ENCODE data around the gene SLC6A6.

SLC6A6 gene

DNA sequence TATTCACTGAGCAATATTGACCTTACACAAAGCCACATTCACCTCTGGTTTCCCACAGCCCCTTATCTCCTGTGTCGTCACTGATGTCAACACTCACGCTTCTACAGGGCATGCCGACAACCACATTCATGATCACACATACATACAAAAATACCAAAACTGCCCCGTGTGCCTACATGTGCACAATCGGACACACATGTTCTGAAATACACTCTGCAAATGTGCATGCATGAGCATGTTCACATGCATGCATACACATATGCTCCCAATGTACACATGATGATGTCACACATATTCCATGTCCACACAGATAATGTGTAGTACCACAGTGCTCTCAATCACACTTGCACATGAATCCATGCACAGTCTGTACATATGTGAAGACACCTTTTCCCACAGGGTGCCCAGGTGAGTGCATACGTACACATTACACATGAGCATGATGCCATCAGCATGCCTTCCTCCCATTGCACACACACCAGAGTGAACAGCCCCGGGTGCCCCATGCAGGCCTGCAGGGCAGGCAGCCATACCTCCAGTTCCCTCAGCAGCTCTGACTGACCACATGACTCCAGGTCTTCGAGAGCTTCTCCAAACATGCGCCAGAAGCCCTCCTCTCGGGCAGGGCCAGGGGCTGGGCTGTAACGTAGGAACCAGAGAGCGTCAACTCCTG is 100.8 kb downstream of the SLC6A6 start:
- H3K4me1 ChIP-seq (ENCODE audit: control insufficient read depth in 2 of 2, insufficient read depth in 2 of 2, low read length in 2 of 2): no peaks in the 10 kb centered on the region
- H3K27ac ChIP-seq (ENCODE audit: low read depth in 2 of 2, low read length in 2 of 2): no peak overlapping the region
- no peaks in the 10 kb centered on the region for H3K27me3 ChIP-seq (ENCODE audit: control insufficient read depth in 2 of 2, insufficient read depth in 2 of 2, low read length in 2 of 2)
- no peak overlapping the region for H3K9ac ChIP-seq (ENCODE audit: low read depth in 1 of 2, low read length in 2 of 2)
- H3K4me3 ChIP-seq (ENCODE audit: low read length in 2 of 2): no peak overlapping the region
- no peaks in the 10 kb centered on the region for H3K36me3 ChIP-seq (ENCODE audit: control insufficient read depth in 2 of 2, insufficient read depth in 2 of 2, low read length in 2 of 2)
- H3K9me3 ChIP-seq (ENCODE audit: control insufficient read depth in 2 of 2, low read length in 2 of 2): peaks cover 3 to 4% of the 10 kb centered on the region in 2 donors

DNA sequence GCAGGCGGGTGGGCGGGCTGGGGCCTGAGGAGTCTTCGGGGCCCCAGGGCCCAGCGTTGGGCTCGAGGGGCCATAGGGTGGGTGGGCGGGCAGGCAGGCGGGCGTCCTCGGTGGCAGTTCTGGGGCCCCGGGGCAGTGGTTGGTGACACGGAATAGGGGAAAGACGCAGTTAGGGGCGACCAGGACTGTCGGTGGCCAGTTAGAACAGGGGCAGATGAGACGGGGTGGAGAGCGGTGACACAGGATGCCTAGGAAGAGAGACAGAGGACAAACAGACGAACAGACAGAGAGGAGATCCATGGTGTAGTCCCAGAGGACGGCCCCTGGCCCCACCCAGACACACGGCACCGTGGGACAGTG is 101.3 kb downstream of the SLC6A6 start:
- H3K4me1 ChIP-seq (ENCODE audit: control insufficient read depth in 2 of 2, insufficient read depth in 2 of 2, low read length in 2 of 2): no peaks in the 10 kb centered on the region
- peaks cover 3 to 4% of the 10 kb centered on the region in 2 donors for H3K9me3 ChIP-seq (ENCODE audit: control insufficient read depth in 2 of 2, low read length in 2 of 2)

GRCh38 chr3:14505001-14505802 is 102.8 kb downstream of the SLC6A6 start:
- Histone ChIP-seq H3K27ac (ENCODE audit: low read depth in 2 of 2, low read length in 2 of 2) (no peak overlapping the region), H3K36me3 (ENCODE audit: control insufficient read depth in 2 of 2, insufficient read depth in 2 of 2, low read length in 2 of 2) (no peaks in the 10 kb centered on the region), H3K9ac (ENCODE audit: low read depth in 1 of 2, low read length in 2 of 2) (no peak overlapping the region), H3K27me3 (ENCODE audit: control insufficient read depth in 2 of 2, insufficient read depth in 2 of 2, low read length in 2 of 2) (peaks cover 0 to 3% of the 10 kb centered on the region in 2 donors), H3K4me1 (ENCODE audit: control insufficient read depth in 2 of 2, insufficient read depth in 2 of 2, low read length in 2 of 2) (no peaks in the 10 kb centered on the region), H3K9me3 (ENCODE audit: control insufficient read depth in 2 of 2, low read length in 2 of 2) (peaks cover 3 to 4% of the 10 kb centered on the region in 2 donors), H3K4me3 (ENCODE audit: low read length in 2 of 2) (no peak overlapping the region)

More for the DNA sequence above, 101.3 kb downstream of the SLC6A6 start:
- no peak overlapping the region for H3K27ac ChIP-seq (ENCODE audit: low read depth in 2 of 2, low read length in 2 of 2)
- H3K4me3 ChIP-seq (ENCODE audit: low read length in 2 of 2): no peak overlapping the region
- H3K36me3 ChIP-seq (ENCODE audit: control insufficient read depth in 2 of 2, insufficient read depth in 2 of 2, low read length in 2 of 2): no peaks in the 10 kb centered on the region
- no peak overlapping the region for H3K9ac ChIP-seq (ENCODE audit: low read depth in 1 of 2, low read length in 2 of 2)
- peaks cover 0 to 2% of the 10 kb centered on the region in 2 donors for H3K27me3 ChIP-seq (ENCODE audit: control insufficient read depth in 2 of 2, insufficient read depth in 2 of 2, low read length in 2 of 2)

- Histone ChIP-seq H3K27ac (ENCODE audit: low read depth in 2 of 2, low read length in 2 of 2) (no peak overlapping the region), H3K9ac (ENCODE audit: low read depth in 1 of 2, low read length in 2 of 2) (no peak overlapping the region), H3K36me3 (ENCODE audit: control insufficient read depth in 2 of 2, insufficient read depth in 2 of 2, low read length in 2 of 2) (no peaks in the 10 kb centered on the region), H3K4me3 (ENCODE audit: low read length in 2 of 2) (no peak overlapping the region), H3K9me3 (ENCODE audit: control insufficient read depth in 2 of 2, low read length in 2 of 2) (peaks cover 3 to 4% of the 10 kb centered on the region in 2 donors), H3K27me3 (ENCODE audit: control insufficient read depth in 2 of 2, insufficient read depth in 2 of 2, low read length in 2 of 2) (peaks cover 0 to 3% of the 10 kb centered on the region in 2 donors), H3K4me1 (ENCODE audit: control insufficient read depth in 2 of 2, insufficient read depth in 2 of 2, low read length in 2 of 2) (no peaks in the 10 kb centered on the region)
Measured at GRCh38 chr3:14505803-14506500, 103.5 kb downstream of the SLC6A6 start.

DNA sequence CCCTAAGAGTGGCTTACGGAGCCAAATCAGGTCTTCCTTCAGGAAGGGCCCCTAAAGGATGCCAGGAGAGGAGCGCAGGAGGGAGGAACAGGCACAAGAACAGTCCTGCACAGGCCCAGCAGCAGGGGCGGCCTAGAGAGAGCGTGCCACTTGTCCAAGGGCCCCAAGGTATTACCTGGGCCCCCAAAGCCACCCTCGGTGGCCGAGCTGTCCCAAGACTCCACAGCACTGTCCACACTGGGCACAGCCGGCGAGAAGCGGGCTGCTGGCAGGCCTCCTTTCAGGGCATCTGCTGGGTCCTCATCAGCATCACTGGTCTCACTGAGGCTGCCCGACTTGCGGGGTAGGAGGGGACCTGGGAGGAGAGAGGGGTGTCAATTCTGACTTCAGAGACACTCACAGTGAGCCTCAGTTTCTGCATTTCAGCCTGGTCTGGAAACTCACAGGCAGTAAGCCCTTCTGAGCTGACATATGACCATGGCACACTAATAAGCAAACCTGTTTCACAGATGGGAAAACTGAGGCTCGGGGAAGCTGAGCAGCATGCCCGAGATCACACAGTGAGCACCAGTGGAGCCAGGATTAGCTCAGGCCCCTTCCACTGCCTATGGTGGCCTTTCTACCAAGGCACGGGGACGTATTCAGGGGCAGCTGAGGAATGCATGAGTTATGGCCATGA is 104.4 kb downstream of the SLC6A6 start:
- Histone ChIP-seq H3K9me3 (ENCODE audit: control insufficient read depth in 2 of 2, low read length in 2 of 2) (peaks cover 3 to 4% of the 10 kb centered on the region in 2 donors), H3K4me3 (ENCODE audit: low read length in 2 of 2) (no peak overlapping the region), H3K4me1 (ENCODE audit: control insufficient read depth in 2 of 2, insufficient read depth in 2 of 2, low read length in 2 of 2) (no peaks in the 10 kb centered on the region), H3K36me3 (ENCODE audit: control insufficient read depth in 2 of 2, insufficient read depth in 2 of 2, low read length in 2 of 2) (no peaks in the 10 kb centered on the region), H3K27ac (ENCODE audit: low read depth in 2 of 2, low read length in 2 of 2) (no peak overlapping the region), H3K27me3 (ENCODE audit: control insufficient read depth in 2 of 2, insufficient read depth in 2 of 2, low read length in 2 of 2) (peaks cover 0 to 3% of the 10 kb centered on the region in 2 donors), H3K9ac (ENCODE audit: low read depth in 1 of 2, low read length in 2 of 2) (no peak overlapping the region)

GRCh38 chr3:14507305-14507741 is 104.9 kb downstream of the SLC6A6 start:
- H3K36me3 ChIP-seq (ENCODE audit: control insufficient read depth in 2 of 2, insufficient read depth in 2 of 2, low read length in 2 of 2): no peaks in the 10 kb centered on the region
- no peak overlapping the region for H3K27ac ChIP-seq (ENCODE audit: low read depth in 2 of 2, low read length in 2 of 2)
- H3K27me3 ChIP-seq (ENCODE audit: control insufficient read depth in 2 of 2, insufficient read depth in 2 of 2, low read length in 2 of 2): peaks cover 0 to 3% of the 10 kb centered on the region in 2 donors
- H3K4me3 ChIP-seq (ENCODE audit: low read length in 2 of 2): no peak overlapping the region
- peaks cover 3 to 4% of the 10 kb centered on the region in 2 donors for H3K9me3 ChIP-seq (ENCODE audit: control insufficient read depth in 2 of 2, low read length in 2 of 2)
- H3K9ac ChIP-seq (ENCODE audit: low read depth in 1 of 2, low read length in 2 of 2): no peak overlapping the region
- H3K4me1 ChIP-seq (ENCODE audit: control insufficient read depth in 2 of 2, insufficient read depth in 2 of 2, low read length in 2 of 2): no peaks in the 10 kb centered on the region

DNA sequence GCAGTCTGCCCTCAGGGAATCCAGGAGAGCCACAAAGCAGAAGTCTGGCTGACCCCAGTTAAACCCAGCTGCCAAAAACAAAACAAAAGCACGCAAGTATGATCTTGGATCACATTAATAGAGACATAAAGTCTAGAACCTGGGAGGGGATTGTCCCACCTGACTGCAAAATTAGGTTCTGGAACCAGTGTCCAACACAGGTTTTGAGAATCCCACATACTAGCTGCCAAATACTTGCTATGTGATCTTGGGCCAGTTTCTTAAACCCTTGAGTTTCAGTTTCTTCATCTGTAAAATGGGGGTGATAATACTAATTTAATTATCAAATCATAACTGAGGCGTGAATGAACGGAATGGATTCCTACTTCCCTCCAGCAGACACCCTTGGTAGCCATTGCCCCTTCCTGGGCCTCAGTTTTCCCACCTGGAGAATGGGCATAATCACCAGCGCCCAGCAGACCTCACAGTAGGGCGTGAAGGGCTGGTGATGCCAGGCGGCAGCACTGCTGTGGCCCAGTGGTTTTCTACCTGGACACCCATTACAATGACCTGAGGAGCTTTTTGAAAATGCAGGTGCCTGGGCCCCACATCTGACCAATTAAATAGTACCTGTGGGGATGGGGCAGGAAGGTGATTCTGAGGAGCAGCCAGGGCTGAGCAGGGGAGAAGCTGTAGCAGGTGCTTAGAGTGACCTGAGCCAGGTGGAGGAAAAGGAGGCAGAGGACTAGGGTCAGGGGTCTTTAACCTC is 105.5 kb downstream of the SLC6A6 start:
- H3K9ac ChIP-seq (ENCODE audit: low read depth in 1 of 2, low read length in 2 of 2): no peak overlapping the region

GRCh38 chr3:14508505-14508819 is 106.1 kb downstream of the SLC6A6 start:
- H3K9ac ChIP-seq (ENCODE audit: low read depth in 1 of 2, low read length in 2 of 2): no peak overlapping the region
- H3K27ac ChIP-seq (ENCODE audit: low read depth in 2 of 2, low read length in 2 of 2): no peak overlapping the region
- peaks cover 0 to 3% of the 10 kb centered on the region in 2 donors for H3K27me3 ChIP-seq (ENCODE audit: control insufficient read depth in 2 of 2, insufficient read depth in 2 of 2, low read length in 2 of 2)
- no peak overlapping the region for H3K4me3 ChIP-seq (ENCODE audit: low read length in 2 of 2)
- H3K9me3 ChIP-seq (ENCODE audit: control insufficient read depth in 2 of 2, low read length in 2 of 2): no peaks in the 10 kb centered on the region
- no peaks in the 10 kb centered on the region for H3K36me3 ChIP-seq (ENCODE audit: control insufficient read depth in 2 of 2, insufficient read depth in 2 of 2, low read length in 2 of 2)
- H3K4me1 ChIP-seq (ENCODE audit: control insufficient read depth in 2 of 2, insufficient read depth in 2 of 2, low read length in 2 of 2): no peaks in the 10 kb centered on the region

More for the DNA sequence above, 105.5 kb downstream of the SLC6A6 start:
- Histone ChIP-seq H3K27ac (ENCODE audit: low read depth in 2 of 2, low read length in 2 of 2) (no peak overlapping the region), H3K36me3 (ENCODE audit: control insufficient read depth in 2 of 2, insufficient read depth in 2 of 2, low read length in 2 of 2) (no peaks in the 10 kb centered on the region), H3K4me1 (ENCODE audit: control insufficient read depth in 2 of 2, insufficient read depth in 2 of 2, low read length in 2 of 2) (no peaks in the 10 kb centered on the region), H3K4me3 (ENCODE audit: low read length in 2 of 2) (no peak overlapping the region), H3K27me3 (ENCODE audit: control insufficient read depth in 2 of 2, insufficient read depth in 2 of 2, low read length in 2 of 2) (peaks cover 0 to 3% of the 10 kb centered on the region in 2 donors), H3K9me3 (ENCODE audit: control insufficient read depth in 2 of 2, low read length in 2 of 2) (peaks cover 3% of the 10 kb centered on the region in 2 donors)

- no peaks in the 10 kb centered on the region for H3K36me3 ChIP-seq (ENCODE audit: control insufficient read depth in 2 of 2, insufficient read depth in 2 of 2, low read length in 2 of 2)
- no peak overlapping the region for H3K4me3 ChIP-seq (ENCODE audit: low read length in 2 of 2)
- no peaks in the 10 kb centered on the region for H3K9me3 ChIP-seq (ENCODE audit: control insufficient read depth in 2 of 2, low read length in 2 of 2)
- no peak overlapping the region for H3K9ac ChIP-seq (ENCODE audit: low read depth in 1 of 2, low read length in 2 of 2)
- H3K27me3 ChIP-seq (ENCODE audit: control insufficient read depth in 2 of 2, insufficient read depth in 2 of 2, low read length in 2 of 2): peaks cover 0 to 3% of the 10 kb centered on the region in 2 donors
- H3K27ac ChIP-seq (ENCODE audit: low read depth in 2 of 2, low read length in 2 of 2): no peak overlapping the region
- H3K4me1 ChIP-seq (ENCODE audit: control insufficient read depth in 2 of 2, insufficient read depth in 2 of 2, low read length in 2 of 2): no peaks in the 10 kb centered on the region
Measured at GRCh38 chr3:14508966-14509795, 106.8 kb downstream of the SLC6A6 start.
